ENCODE results near the gene GALNT10. TPM values are rescaled to one million over a fixed set of nuclear protein-coding genes. Genes with fewer than 3 reads are reported as not detected.

GALNT10 gene
- total and polyA plus RNA-seq, 9 of the 15 experiments (the other 6 are each of a cell fraction or from before 2014, with no cell fraction given): 4.6 to 37.1 (median 13.3) TPM

GRCh38 chr5:154422298-154422697 lies 231.8 kb downstream of the GALNT10 start (continued):
- TF ChIP-seq NR2C2 (CRISPR knock-in tag; IDR thresholded peaks at IDR 0.05) (no peak), NR2C2 (tag; IDR thresholded peaks at IDR 0.05) (peak; percentile 39; the same call in 1 of the 2 replicates), ATF6 (CRISPR knock-in tag; IDR thresholded peaks at IDR 0.05) (no peak), GMEB1 (CRISPR knock-in tag; IDR thresholded peaks at IDR 0.05) (no peak), ZNF561 (CRISPR knock-in tag; conservative IDR thresholded peaks at IDR 0.05) (no peak), CLOCK (CRISPR knock-in tag; IDR thresholded peaks at IDR 0.05; ENCODE audit: borderline replicate concordance) (no peak), MAFF (IDR thresholded peaks at IDR 0.05; ENCODE audit: low read length) (peak; percentile 34; the same call in 1 of the 2 replicates)

Data from K562 (cell line).